ENCODE results near the gene SYNGR2.
"Not testable (repeated sequence)": the region's sequence is repeated elsewhere in the genome, so short reads cannot be mapped to it uniquely, and the experiment has no call there.

The SYNGR2 gene

GRCh38 chr17:78130437-78131101 is 37.8 kb upstream of the SYNGR2 start, which contains the start of gene TMC8:
Gene TMC8 (plus strand): TSS chr17:78130771. CDS start chr17:78131589, 818 bp downstream.
- no peak for DNase-seq

- peak; percentile 66 for DNase-seq
Observed at GRCh38 chr17:78131172-78132083, 37.0 kb upstream of the SYNGR2 start.

- peak; percentile 69 for DNase-seq
Observed at GRCh38 chr17:78132084-78132676, 36.2 kb upstream of the SYNGR2 start.

- DNase-seq: no peak
Observed at GRCh38 chr17:78132767-78133178, 35.6 kb upstream of the SYNGR2 start.

- no peak for DNase-seq
Observed at GRCh38 chr17:78133179-78133951, 35.0 kb upstream of the SYNGR2 start.

- DNase-seq: peak; percentile 72
Observed at GRCh38 chr17:78133971-78134898, 34.1 kb upstream of the SYNGR2 start.

GRCh38 chr17:78134899-78135385 is 33.4 kb upstream of the SYNGR2 start:
- DNase-seq: no peak

GRCh38 chr17:78135858-78136500 is 32.4 kb upstream of the SYNGR2 start:
- no peak for DNase-seq

GRCh38 chr17:78137392-78138203 is 30.8 kb upstream of the SYNGR2 start:
- no peak for DNase-seq

GRCh38 chr17:78138204-78139060 is 29.9 kb upstream of the SYNGR2 start:
- no peak for DNase-seq

- not testable (repeated sequence) for DNase-seq
Observed at GRCh38 chr17:78139861-78140168, 28.6 kb upstream of the SYNGR2 start.

GRCh38 chr17:78140169-78141051 is 28.0 kb upstream of the SYNGR2 start:
- DNase-seq: peak; percentile 89

GRCh38 chr17:78141437-78142118 is 26.8 kb upstream of the SYNGR2 start:
- DNase-seq: no peak

GRCh38 chr17:78142119-78142861 is 26.1 kb upstream of the SYNGR2 start:
- DNase-seq: no peak

- DNase-seq: no peak
Observed at GRCh38 chr17:78143214-78144146, 24.9 kb upstream of the SYNGR2 start.
